H1 (cell line): ENCODE data around the gene SSB. TPM values are rescaled to one million over a fixed set of nuclear protein-coding genes. Genes with fewer than 3 reads are reported as not detected.

Source experiments
- CTCF ChIA-PET: fragments of 300-600 bp; sonication (Branson Sonifier 250); formaldehyde crosslinking; loops from one replicate; lab custom pipeline; 2021; ENCODE audit not compliant: partially characterized antibody; lab: Charles Lee
- POLR2A ChIA-PET: fragments of 300-600 bp; sonication (Branson Sonifier 250); formaldehyde crosslinking; loops from one replicate; lab custom pipeline; 2021; ENCODE audit warnings: inconsistent platforms; ENCODE audit not compliant: partially characterized antibody; lab: Charles Lee
- DNase-seq, 2 experiments: peaks; one replicate each; pipeline versions ENCODE4 v3.0.0 to v3.0.0-alpha.2; 2010 to 2022; ENCODE audit warnings: low spot score in 2 of 2, low read depth in 1 of 2, mixed read lengths in 1 of 2
- FAIRE-seq: peaks from 2 replicates; lab custom pipeline; 2011; peaks lifted over from hg19 to GRCh38; lab: Jason Lieb, UNC
- H2AFZ ChIP-seq: 2 replicates; pipeline ENCODE4 v1.8.1; 2012; ENCODE audit warnings: low read length, inconsistent platforms
- H2AK5ac ChIP-seq: 2 replicates; pipeline ENCODE4 v1.6.1; 2013; ENCODE audit warnings: low read depth, low read length
- H2BK120ac ChIP-seq: replicated peaks from 2 replicates; pipeline ENCODE3; 2013; ENCODE audit warnings: low read depth, low read length, inconsistent platforms
- H2BK12ac ChIP-seq: 2 replicates; pipeline ENCODE4 v1.6.1; 2013; ENCODE audit warnings: low read depth, low read length
- H2BK15ac ChIP-seq: 2 replicates; pipeline ENCODE4 v1.6.1; 2013; ENCODE audit warnings: low read length
- H2BK20ac ChIP-seq: 2 replicates; pipeline ENCODE4 v1.6.1; 2013; ENCODE audit warnings: low read length
- H2BK5ac ChIP-seq: 2 replicates; pipeline ENCODE4 v1.6.1; 2013; ENCODE audit warnings: low read depth, low read length
- H3K14ac ChIP-seq: 2 replicates; pipeline ENCODE4 v1.6.1; 2013; ENCODE audit warnings: inconsistent platforms; ENCODE audit not compliant: insufficient read length
- H3K18ac ChIP-seq: 2 replicates; pipeline ENCODE4 v1.6.1; 2013; ENCODE audit warnings: low read length; ENCODE audit errors: extremely low read depth
- H3K23ac ChIP-seq: 2 replicates; pipeline ENCODE4 v1.6.1; 2013; ENCODE audit warnings: inconsistent platforms; ENCODE audit not compliant: insufficient read length
- H3K23me2 ChIP-seq: 2 replicates; pipeline ENCODE4 v1.6.1; 2013; ENCODE audit warnings: low read depth, low read length
- H3K27ac ChIP-seq: 2 replicates; pipeline ENCODE4 v1.6.1; 2011; ENCODE audit warnings: low read depth, low read length, inconsistent platforms
- H3K27me3 ChIP-seq, 4 experiments: replicated peaks in 1 of 4; 1 replicate in 1 of 4; 2 replicates in 3 of 4; pipeline versions ENCODE4 v1.6.1 to v1.8.1; 2011 to 2013; ENCODE audit warnings: low read length in 3 of 4, mild to moderate bottlenecking in 3 of 4, inconsistent platforms in 2 of 4, mixed read lengths in 2 of 4, moderate library complexity in 1 of 4; ENCODE audit not compliant: control insufficient read depth in 3 of 4, insufficient read depth in 3 of 4; ENCODE audit errors: extremely low read depth in 1 of 4
- H3K36me3 ChIP-seq, 4 experiments: 2 replicates each; pipeline versions ENCODE4 v1.6.1 to v1.8.1; 2011 to 2013; ENCODE audit warnings: mild to moderate bottlenecking in 4 of 4, low read length in 3 of 4, moderate library complexity in 2 of 4, control low read depth in 1 of 4, inconsistent platforms in 1 of 4; ENCODE audit not compliant: insufficient read depth in 4 of 4, control insufficient read depth in 2 of 4
- H3K4ac ChIP-seq: replicated peaks from 2 replicates; pipeline ENCODE3; 2013; ENCODE audit warnings: low read length, low read depth, mixed read lengths, inconsistent platforms; ENCODE audit not compliant: insufficient read length
- H3K4me1 ChIP-seq, 4 experiments: replicated peaks in 1 of 4; 1 replicate in 1 of 4; 2 replicates in 3 of 4; pipeline versions ENCODE4 v1.6.1 to v1.8.1; 2011 to 2013; ENCODE audit warnings: low read length in 3 of 4, inconsistent platforms in 2 of 4, mixed read lengths in 1 of 4; ENCODE audit not compliant: insufficient read depth in 4 of 4, control insufficient read depth in 3 of 4
- H3K4me2 ChIP-seq, 2 experiments: 2 replicates each; pipeline versions ENCODE4 v1.6.1 to v1.8.1; 2011 to 2013; ENCODE audit warnings: low read depth in 2 of 2, low read length in 2 of 2, control low read depth in 1 of 2, inconsistent platforms in 1 of 2, mild to moderate bottlenecking in 1 of 2; ENCODE audit not compliant: insufficient read depth in 1 of 2
- H3K4me3 ChIP-seq, 4 experiments: fragments of 200-600, 300-600 bp in 1 of 4; sonication (generic), shearing (Covaris generic), sonication (Bioruptor Twin) in 1 of 4; 2 replicates each; pipeline versions ENCODE4 v1.5.1 to v1.8.1; 2011 to 2016; ENCODE audit warnings: low read length in 4 of 4, low read depth in 3 of 4, control low read depth in 2 of 4, inconsistent platforms in 2 of 4, mild to moderate bottlenecking in 2 of 4, mixed read lengths in 1 of 4, moderate library complexity in 1 of 4; ENCODE audit not compliant: insufficient read depth in 2 of 4; ENCODE audit errors: extremely low read depth in 1 of 4
- H3K56ac ChIP-seq: replicated peaks from 2 replicates; pipeline ENCODE3; 2013; ENCODE audit warnings: low read depth, mild to moderate bottlenecking, mixed read lengths, low read length, inconsistent platforms; ENCODE audit not compliant: insufficient read length
- H3K79me1 ChIP-seq: 2 replicates; pipeline ENCODE4 v1.6.1; 2013; ENCODE audit warnings: low read depth, low read length, control low read depth
- H3K79me2 ChIP-seq, 2 experiments: 2 replicates each; pipeline versions ENCODE4 v1.6.1 to v1.8.1; 2012 to 2013; ENCODE audit warnings: low read length in 2 of 2, mild to moderate bottlenecking in 2 of 2, inconsistent platforms in 1 of 2; ENCODE audit not compliant: insufficient read depth in 2 of 2, control insufficient read depth in 1 of 2
- H3K9ac ChIP-seq, 4 experiments: replicated peaks in 1 of 4; 1 replicate in 1 of 4; 2 replicates in 3 of 4; pipeline versions ENCODE4 v1.6.1 to v1.8.1; 2011 to 2013; ENCODE audit warnings: low read depth in 3 of 4, low read length in 3 of 4, control low read depth in 2 of 4, mild to moderate bottlenecking in 2 of 4, moderate library complexity in 2 of 4, inconsistent platforms in 1 of 4; ENCODE audit errors: extremely low read depth in 1 of 4
- H3K9me3 ChIP-seq, 2 experiments: 2 replicates each; pipeline versions ENCODE4 v1.6.1 to v1.8.1; 2012 to 2013; ENCODE audit warnings: mild to moderate bottlenecking in 2 of 2, moderate library complexity in 2 of 2, control low read depth in 1 of 2, inconsistent platforms in 1 of 2, low read depth in 1 of 2, low read length in 1 of 2, mixed read lengths in 1 of 2; ENCODE audit not compliant: insufficient read depth in 2 of 2
- H4K20me1 ChIP-seq, 2 experiments: replicated peaks in 1 of 2; 2 replicates each; pipeline versions ENCODE3 to v1.8.1; 2011 to 2013; ENCODE audit warnings: inconsistent platforms in 2 of 2, low read length in 2 of 2, mild to moderate bottlenecking in 1 of 2; ENCODE audit not compliant: insufficient read depth in 2 of 2, control insufficient read depth in 1 of 2
- H4K5ac ChIP-seq: 2 replicates; pipeline ENCODE4 v1.6.1; 2013; ENCODE audit warnings: low read length, low read depth, mixed read lengths, inconsistent platforms; ENCODE audit not compliant: insufficient read length
- H4K8ac ChIP-seq: 2 replicates; pipeline ENCODE4 v1.8.0; 2013; ENCODE audit warnings: mild to moderate bottlenecking, moderate library complexity, low read length, inconsistent platforms; ENCODE audit not compliant: insufficient read depth; ENCODE audit errors: extremely low read depth
- H4K91ac ChIP-seq: replicated peaks from 2 replicates; pipeline ENCODE3; 2013; ENCODE audit warnings: low read length, mixed read lengths, inconsistent platforms; ENCODE audit not compliant: insufficient read length
- ASH2L ChIP-seq: fragments of 200-600, 300-600 bp; sonication (generic); IDR thresholded peaks from one replicate; pipeline ENCODE4 v1.7.1; 2017; ENCODE audit warnings: low read length
- CTCF ChIP-seq, 3 experiments: IDR thresholded peaks; 1 replicate in 2 of 3; 2 replicates in 1 of 3; pipeline versions ENCODE4 v1.5.1 to v1.6.1; 2011; ENCODE audit warnings: low read length in 3 of 3, mild to moderate bottlenecking in 3 of 3, inconsistent platforms in 2 of 3, low read depth in 1 of 3, moderate library complexity in 1 of 3; ENCODE audit not compliant: insufficient read depth in 1 of 3; ENCODE audit errors: control extremely low read depth in 1 of 3
- FOSL1 ChIP-seq: IDR thresholded peaks from 2 replicates; pipeline ENCODE4 v1.6.1; 2011; ENCODE audit warnings: mild to moderate bottlenecking, low read depth, low read length, moderate library complexity; ENCODE audit not compliant: insufficient read depth
- KDM5A ChIP-seq: fragments of 200-600 bp; IDR thresholded peaks from 2 replicates; pipeline ENCODE4 v1.7.1; 2012; ENCODE audit warnings: mild to moderate bottlenecking, low read length, inconsistent platforms, mixed read lengths
- POLR2AphosphoS5 ChIP-seq: IDR thresholded peaks from 2 replicates; pipeline ENCODE4 v1.6.1; 2011; ENCODE audit warnings: low read depth, low read length
- POU5F1 ChIP-seq: IDR thresholded peaks from 2 replicates; pipeline ENCODE4 v1.6.1; 2011; ENCODE audit warnings: low read depth, mild to moderate bottlenecking, low read length, moderate library complexity
- RNF2 ChIP-seq: fragments of 200-900, 300-1000 bp; sonication (generic); IDR thresholded peaks from 2 replicates; pipeline ENCODE4 v1.7.1; 2016; ENCODE audit warnings: borderline replicate concordance, low read depth, mild to moderate bottlenecking, antibody characterized with exemption, low read length; ENCODE audit not compliant: poor library complexity, severe bottlenecking; ENCODE audit errors: missing control alignments
- SIN3A ChIP-seq, 2 experiments: IDR thresholded peaks in 1 of 2; conservative IDR thresholded peaks in 1 of 2; 2 replicates each; pipeline ENCODE4 v1.6.1; 2011 to 2012; ENCODE audit warnings: low read length in 2 of 2, improper control_type of control experiment in 1 of 2, low read depth in 1 of 2, mild to moderate bottlenecking in 1 of 2
- SP2 ChIP-seq: IDR thresholded peaks from 2 replicates; pipeline ENCODE4 v1.6.1; 2012; ENCODE audit warnings: mild to moderate bottlenecking, low read length, inconsistent platforms
- SUZ12 ChIP-seq: fragments of 200-600 bp; sonication (generic); IDR thresholded peaks from 2 replicates; pipeline ENCODE4 v1.6.1; 2012; ENCODE audit warnings: mild to moderate bottlenecking, inconsistent platforms, low read length, moderate library complexity, mixed read lengths
- TBP ChIP-seq: IDR thresholded peaks from 2 replicates; pipeline ENCODE4 v1.6.1; 2011; ENCODE audit warnings: low read depth, low read length, improper control_type of control experiment
- WGBS, 2 experiments: shearing (Covaris generic) in 1 of 2; methylation state at CpG; one replicate each; pipeline versions ENCODE4 v1.1.6 to v1.1.7; 2013 to 2015; ENCODE audit warnings: low lambda C conversion rate in 2 of 2, mixed read lengths in 2 of 2, inconsistent platforms in 1 of 2, low coverage in 1 of 2, missing lambda C conversion rate in 1 of 2; ENCODE audit not compliant: insufficient replicate concordance in 2 of 2, insufficient coverage in 1 of 2, insufficient read length in 1 of 2; ENCODE audit errors: extremely low coverage in 1 of 2, missing lambda C conversion rate in 1 of 2; 5-methylcytosine and 5-hydroxymethylcytosine counted together
- polyA plus RNA-seq, 7 experiments: library from polyadenylated mRNA; depleted of rRNA in 3 of 7; stranded (reverse) in 5 of 7; unstranded in 2 of 7; fragments of >200 nt in 5 of 7; fragments of 200-250 nt in 2 of 7; gene quantifications; 1 replicate in 5 of 7; 2 replicates in 1 of 7; 4 replicates in 1 of 7; pipeline versions ENCODE4 v1.2.1 to v1.2.3, GENCODE V29; 2011 to 2013; ENCODE audit warnings: missing spikeins in 2 of 7, mixed read lengths in 2 of 7
- total RNA-seq: library from RNA; stranded (reverse); fragmentation: NEBNext Ultra II Directional; extraction: Animal tissue kit (Norgen Biotek cat#: 25700); gene quantifications from 2 replicates; pipeline ENCODE4 v1.2.1, GENCODE V29; 2021

The SSB gene
- total and polyA plus RNA-seq, 2 of the 8 experiments (the other 6 are each of a cell fraction or from before 2014, with no cell fraction given) = 60.8 to 270 TPM

GRCh38 chr2:169803480-169803879, 4.8 kb downstream of the SSB start:
- Histone ChIP-seq H3K23ac (no peak overlapping the region), H3K4ac (no peak overlapping the region), H3K23me2 (peaks cover 5% of the 10 kb centered on the region; the same call in 1 of the 2 replicates), H3K18ac (no peak overlapping the region), H3K14ac (no peak overlapping the region), H4K8ac (no peak overlapping the region; the same call in 1 of the 2 replicates), H3K36me3 (peaks cover 5 to 71% (median 31%) of the 10 kb centered on the region in 4 experiments), H3K79me2 (peaks cover 9 to 54% of the 10 kb centered on the region in 2 experiments), H3K4me2 (no peak overlapping the region), H2BK20ac (no peak overlapping the region), H3K4me3 (no peak overlapping the region), H3K27me3 (peaks cover 0 to 2% (median 0%) of the 10 kb centered on the region in 4 experiments; a peak in 1 of 7 replicates), H3K79me1 (no peaks in the 10 kb centered on the region), H3K27ac (no peak overlapping the region), H3K4me1 (no peaks in the 10 kb centered on the region; a peak in 1 of 7 replicates), H2AFZ (no peak overlapping the region), H3K9ac (no peak overlapping the region), H2BK120ac (no peak overlapping the region), H4K5ac (no peak overlapping the region), H2BK12ac (no peak overlapping the region), H2BK5ac (no peak overlapping the region), H4K20me1 (peaks cover 0 to 2% of the 10 kb centered on the region in 2 experiments), H2AK5ac (no peak overlapping the region), H3K56ac (no peak overlapping the region), H2BK15ac (no peak overlapping the region), H3K9me3 (no peaks in the 10 kb centered on the region), H4K91ac (no peak overlapping the region)
- 95% methylated on average over 9 of the region's 9 CpGs; no CpG with 5 or more reads in 1 of the 2 experiments for WGBS, 2 experiments
- DNase-seq (no peak), FAIRE-seq (no peak)
- ChIA-PET POLR2A (interaction anchor here (0.7 to 1.7 kb wide), 4 partner anchors 9 to 21 kb away, joined by 3 to 6 read pairs (median 3); partner anchors contain the start of gene METTL5), CTCF (no interaction called here)
- TF ChIP-seq FOSL1 (no peak), SIN3A (conservative IDR thresholded peaks at IDR 0.05 in 1 of 2, IDR thresholded peaks at IDR 0.05 in 1 of 2; ENCODE audit: low read depth in 1 of 2, low read length in 2 of 2) (no peak), POU5F1 (no peak), ASH2L (no peak), RNF2 (no peak), TBP (no peak), POLR2AphosphoS5 (no peak), KDM5A (no peak), SP2 (no peak), SUZ12 (no peak), CTCF (IDR thresholded peaks at IDR 0.05; ENCODE audit: control extremely low read depth in 1 of 3, insufficient read depth in 1 of 3, low read depth in 1 of 3, low read length in 3 of 3) (no peak)
